NB4 (cell line): ENCODE results near the gene GDPD3.

Source experiments
- DNase-seq: peaks from one replicate; pipeline ENCODE4 v3.0.0; 2010; ENCODE audit warnings: low read depth
- H3K4me3 ChIP-seq: one replicate; pipeline ENCODE4 v1.5.1; 2011; ENCODE audit warnings: mild to moderate bottlenecking, low read depth, low read length, moderate library complexity
- MYC ChIP-seq: IDR thresholded peaks from 2 replicates; pipeline ENCODE4 v1.6.1; 2011; ENCODE audit warnings: low read depth, low read length
- POLR2A ChIP-seq: IDR thresholded peaks from 2 replicates; pipeline ENCODE4 v1.6.1; 2011; ENCODE audit warnings: mild to moderate bottlenecking; ENCODE audit not compliant: insufficient read length; ENCODE audit errors: extremely low read depth
- TF ChIP-seq, protein P1 (sequence below): IDR thresholded peaks from one replicate; pipeline ENCODE4 v1.5.1; 2012; ENCODE audit warnings: low read depth, low read length
- TF ChIP-seq, protein P2 (sequence below): IDR thresholded peaks from 2 replicates; pipeline ENCODE4 v1.6.1; 2011; ENCODE audit warnings: low read depth, low read length

Gene GDPD3

DNA sequence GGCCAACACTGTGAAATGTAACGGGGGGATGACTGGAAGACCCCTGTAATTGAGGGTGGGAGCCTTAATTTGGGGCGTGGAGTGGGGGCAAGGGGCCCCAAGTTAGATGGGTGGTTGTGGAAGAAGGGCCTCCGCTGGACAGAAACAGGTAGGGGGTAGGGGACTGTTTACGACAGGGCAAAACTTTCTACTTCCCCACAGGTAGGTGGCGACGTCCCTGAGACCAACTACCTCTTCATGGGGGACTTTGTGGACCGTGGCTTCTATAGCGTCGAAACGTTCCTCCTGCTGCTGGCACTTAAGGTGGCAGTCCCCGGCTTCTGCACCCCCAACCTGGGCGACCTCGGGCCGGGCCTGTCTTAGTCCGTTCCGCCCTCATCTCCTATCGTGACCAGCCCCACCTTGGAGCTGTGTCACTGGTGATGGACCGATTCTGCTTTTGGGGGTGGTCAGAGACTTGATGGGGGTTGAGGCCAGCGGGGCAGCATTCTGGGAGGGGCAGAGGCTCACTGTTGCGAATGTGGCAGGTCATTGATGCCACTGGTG is 30.7 kb downstream of the GDPD3 start:
- no peak overlapping the region for H3K4me3 ChIP-seq
- no peak for DNase-seq
- TF ChIP-seq, protein P1, sequence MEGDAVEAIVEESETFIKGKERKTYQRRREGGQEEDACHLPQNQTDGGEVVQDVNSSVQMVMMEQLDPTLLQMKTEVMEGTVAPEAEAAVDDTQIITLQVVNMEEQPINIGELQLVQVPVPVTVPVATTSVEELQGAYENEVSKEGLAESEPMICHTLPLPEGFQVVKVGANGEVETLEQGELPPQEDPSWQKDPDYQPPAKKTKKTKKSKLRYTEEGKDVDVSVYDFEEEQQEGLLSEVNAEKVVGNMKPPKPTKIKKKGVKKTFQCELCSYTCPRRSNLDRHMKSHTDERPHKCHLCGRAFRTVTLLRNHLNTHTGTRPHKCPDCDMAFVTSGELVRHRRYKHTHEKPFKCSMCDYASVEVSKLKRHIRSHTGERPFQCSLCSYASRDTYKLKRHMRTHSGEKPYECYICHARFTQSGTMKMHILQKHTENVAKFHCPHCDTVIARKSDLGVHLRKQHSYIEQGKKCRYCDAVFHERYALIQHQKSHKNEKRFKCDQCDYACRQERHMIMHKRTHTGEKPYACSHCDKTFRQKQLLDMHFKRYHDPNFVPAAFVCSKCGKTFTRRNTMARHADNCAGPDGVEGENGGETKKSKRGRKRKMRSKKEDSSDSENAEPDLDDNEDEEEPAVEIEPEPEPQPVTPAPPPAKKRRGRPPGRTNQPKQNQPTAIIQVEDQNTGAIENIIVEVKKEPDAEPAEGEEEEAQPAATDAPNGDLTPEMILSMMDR: peak; percentile 30
- TF ChIP-seq POLR2A: no peak

DNA sequence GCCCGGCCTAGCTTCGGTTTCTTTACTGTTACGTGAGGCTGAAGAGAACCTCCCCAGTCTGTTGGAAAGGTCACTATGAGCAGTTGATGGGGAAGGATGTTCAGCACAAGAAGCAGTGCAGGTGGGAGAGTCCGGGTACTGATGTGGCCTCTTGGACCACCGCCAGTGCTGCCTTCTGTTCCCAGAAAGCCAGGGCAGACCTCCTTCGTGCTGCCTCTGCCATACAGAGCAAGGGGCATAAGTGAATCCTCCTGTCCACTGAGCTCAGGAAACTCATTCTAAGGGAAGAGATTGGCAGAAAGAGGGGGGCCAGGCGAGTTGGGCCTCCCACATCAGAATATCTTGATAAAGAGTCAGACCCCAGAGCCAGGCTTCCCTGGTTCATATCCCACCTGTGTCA is 33.9 kb downstream of the GDPD3 start:
- H3K4me3 ChIP-seq: no peak overlapping the region
- TF ChIP-seq, protein P1: no peak
- TF ChIP-seq POLR2A (no peak), MYC (no peak)
- TF ChIP-seq, protein P2, sequence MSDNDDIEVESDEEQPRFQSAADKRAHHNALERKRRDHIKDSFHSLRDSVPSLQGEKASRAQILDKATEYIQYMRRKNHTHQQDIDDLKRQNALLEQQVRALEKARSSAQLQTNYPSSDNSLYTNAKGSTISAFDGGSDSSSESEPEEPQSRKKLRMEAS: no peak
- DNase-seq: no peak

DNA sequence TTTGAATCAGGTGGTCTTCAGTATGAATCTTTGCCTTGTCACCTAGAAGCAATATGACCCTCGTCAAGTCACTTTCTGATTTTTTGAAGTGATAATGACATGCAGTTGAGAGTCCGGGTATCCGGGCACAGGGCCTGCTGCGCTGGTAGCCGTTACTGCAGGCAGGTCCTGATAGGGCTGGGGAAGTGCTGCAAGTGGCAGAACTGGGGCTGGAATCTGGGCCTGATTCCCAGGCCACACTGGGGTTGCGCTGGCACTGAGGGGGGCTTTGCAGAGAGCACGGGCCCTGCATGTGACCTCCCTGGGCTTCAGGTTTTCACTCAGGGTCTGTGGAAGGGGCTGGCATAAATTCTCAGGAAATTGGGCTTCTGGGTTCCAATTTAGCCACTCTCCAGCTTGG is 34.6 kb downstream of the GDPD3 start:
- no peak overlapping the region for H3K4me3 ChIP-seq
- TF ChIP-seq POLR2A: no peak
- TF ChIP-seq, protein P2: no peak
- TF ChIP-seq MYC: no peak
- TF ChIP-seq, protein P1: no peak
- DNase-seq: no peak

DNA sequence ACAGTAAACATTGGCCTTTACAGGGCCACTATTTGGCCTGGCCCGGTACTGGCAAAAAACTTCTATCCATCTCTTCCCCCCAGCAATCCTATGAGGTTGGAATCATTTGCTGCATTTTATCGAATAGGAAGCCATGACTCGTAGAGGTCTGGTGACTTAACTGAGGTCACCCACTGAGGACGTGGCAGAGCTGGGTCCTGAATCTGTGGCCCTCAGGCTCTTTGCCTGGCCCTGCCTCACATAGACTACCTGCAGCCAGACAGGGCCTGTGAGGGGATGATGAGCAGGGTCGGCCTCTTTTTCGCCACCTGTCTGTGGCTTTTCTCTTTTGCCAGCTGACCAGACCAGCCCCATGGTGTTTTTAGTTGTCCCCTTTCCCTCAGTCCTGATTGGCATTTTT is 35.7 kb downstream of the GDPD3 start:
- no peak for DNase-seq
- TF ChIP-seq, protein P1: no peak
- peak overlapping the region; percentile 91 for H3K4me3 ChIP-seq

DNA sequence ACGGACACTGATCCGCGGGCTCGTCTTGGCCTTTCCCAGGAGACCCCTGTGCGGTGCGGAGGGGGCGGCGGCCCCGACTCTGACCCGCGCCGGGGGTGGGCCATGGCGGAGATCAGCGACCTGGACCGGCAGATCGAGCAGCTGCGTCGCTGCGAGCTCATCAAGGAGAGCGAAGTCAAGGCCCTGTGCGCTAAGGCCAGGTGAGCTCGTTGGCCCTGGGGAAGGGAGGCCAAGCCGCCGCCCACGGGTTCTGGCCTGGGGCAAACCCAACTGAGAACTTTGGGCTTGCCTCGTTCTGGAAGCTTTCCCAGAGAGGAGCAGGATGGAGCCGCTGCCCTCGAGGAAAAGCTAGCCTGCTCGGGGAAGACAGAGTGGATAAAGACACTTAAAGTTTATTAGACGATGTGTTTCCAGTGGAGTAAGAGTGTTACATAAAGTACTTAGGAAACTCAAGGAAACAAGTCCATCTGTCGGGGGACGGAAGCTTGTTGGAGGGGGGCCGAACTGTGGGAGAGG is 37.0 kb downstream of the GDPD3 start:
- DNase-seq: no peak
- TF ChIP-seq MYC (no peak), POLR2A (no peak)
- TF ChIP-seq, protein P2: no peak
- TF ChIP-seq, protein P1: no peak
- peak overlapping the region; percentile 91 for H3K4me3 ChIP-seq
